ENCODE results near the gene ARPC3. TPM values are rescaled to one million over a fixed set of nuclear protein-coding genes. Genes with fewer than 3 reads are reported as not detected.

ARPC3 gene
- total RNA-seq, 1 donor from 2014 or later, result 84.5 TPM

DNA sequence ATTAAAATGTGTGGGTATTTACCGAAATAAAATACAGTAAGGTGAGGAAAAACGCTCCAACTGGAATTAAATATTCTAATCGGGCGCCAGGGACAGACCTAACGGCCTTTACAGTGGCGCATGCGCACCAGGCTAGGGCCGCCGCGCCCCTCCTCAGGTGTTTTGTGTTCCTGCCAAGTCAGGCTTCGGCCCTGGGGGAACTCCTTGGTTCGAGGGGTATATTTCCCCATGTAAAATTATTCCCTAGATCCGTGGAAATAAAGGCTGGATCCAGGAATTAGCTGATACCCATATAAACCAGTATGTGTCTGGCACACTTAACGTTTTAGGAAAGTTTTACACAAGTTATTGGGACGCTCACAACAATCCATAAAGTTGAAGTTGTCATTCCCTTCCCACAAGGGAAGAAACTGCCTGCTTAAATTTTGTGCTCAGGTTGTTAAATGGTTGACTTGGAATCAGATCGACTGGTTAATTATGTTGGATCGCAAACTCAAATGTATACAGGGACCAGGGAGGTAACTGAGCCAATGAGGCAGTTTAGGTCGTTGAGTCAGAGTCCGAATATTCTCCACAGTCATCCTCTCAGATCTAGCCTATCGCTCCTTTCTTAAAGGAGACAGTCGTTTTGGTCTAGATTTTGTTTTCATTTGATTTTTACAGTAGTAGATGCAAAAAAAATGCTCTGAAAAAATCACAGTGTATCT, 46.0 kb downstream of the ARPC3 start:
- H3K36me3 ChIP-seq, result peaks cover 19% of the 10 kb centered on the region
- peak overlapping the region; percentile 97 for H3K27ac ChIP-seq (replicated peaks)
- peaks cover 31% of the 10 kb centered on the region for H3K4me1 ChIP-seq
- intact Hi-C loops (cut with micrococcal nuclease), result no loop called here
- H3K9me3 ChIP-seq (replicated peaks), result no peaks in the 10 kb centered on the region
- peak overlapping the region; percentile 98 for H3K4me3 ChIP-seq
- peak; percentile 76 for DNase-seq
- peaks cover 11% of the 10 kb centered on the region for H3K27me3 ChIP-seq (ENCODE audit: low read depth)
- TF ChIP-seq, protein P1, sequence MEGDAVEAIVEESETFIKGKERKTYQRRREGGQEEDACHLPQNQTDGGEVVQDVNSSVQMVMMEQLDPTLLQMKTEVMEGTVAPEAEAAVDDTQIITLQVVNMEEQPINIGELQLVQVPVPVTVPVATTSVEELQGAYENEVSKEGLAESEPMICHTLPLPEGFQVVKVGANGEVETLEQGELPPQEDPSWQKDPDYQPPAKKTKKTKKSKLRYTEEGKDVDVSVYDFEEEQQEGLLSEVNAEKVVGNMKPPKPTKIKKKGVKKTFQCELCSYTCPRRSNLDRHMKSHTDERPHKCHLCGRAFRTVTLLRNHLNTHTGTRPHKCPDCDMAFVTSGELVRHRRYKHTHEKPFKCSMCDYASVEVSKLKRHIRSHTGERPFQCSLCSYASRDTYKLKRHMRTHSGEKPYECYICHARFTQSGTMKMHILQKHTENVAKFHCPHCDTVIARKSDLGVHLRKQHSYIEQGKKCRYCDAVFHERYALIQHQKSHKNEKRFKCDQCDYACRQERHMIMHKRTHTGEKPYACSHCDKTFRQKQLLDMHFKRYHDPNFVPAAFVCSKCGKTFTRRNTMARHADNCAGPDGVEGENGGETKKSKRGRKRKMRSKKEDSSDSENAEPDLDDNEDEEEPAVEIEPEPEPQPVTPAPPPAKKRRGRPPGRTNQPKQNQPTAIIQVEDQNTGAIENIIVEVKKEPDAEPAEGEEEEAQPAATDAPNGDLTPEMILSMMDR (IDR thresholded peaks at IDR 0.05; ENCODE audit: borderline replicate concordance), result no peak

DNA sequence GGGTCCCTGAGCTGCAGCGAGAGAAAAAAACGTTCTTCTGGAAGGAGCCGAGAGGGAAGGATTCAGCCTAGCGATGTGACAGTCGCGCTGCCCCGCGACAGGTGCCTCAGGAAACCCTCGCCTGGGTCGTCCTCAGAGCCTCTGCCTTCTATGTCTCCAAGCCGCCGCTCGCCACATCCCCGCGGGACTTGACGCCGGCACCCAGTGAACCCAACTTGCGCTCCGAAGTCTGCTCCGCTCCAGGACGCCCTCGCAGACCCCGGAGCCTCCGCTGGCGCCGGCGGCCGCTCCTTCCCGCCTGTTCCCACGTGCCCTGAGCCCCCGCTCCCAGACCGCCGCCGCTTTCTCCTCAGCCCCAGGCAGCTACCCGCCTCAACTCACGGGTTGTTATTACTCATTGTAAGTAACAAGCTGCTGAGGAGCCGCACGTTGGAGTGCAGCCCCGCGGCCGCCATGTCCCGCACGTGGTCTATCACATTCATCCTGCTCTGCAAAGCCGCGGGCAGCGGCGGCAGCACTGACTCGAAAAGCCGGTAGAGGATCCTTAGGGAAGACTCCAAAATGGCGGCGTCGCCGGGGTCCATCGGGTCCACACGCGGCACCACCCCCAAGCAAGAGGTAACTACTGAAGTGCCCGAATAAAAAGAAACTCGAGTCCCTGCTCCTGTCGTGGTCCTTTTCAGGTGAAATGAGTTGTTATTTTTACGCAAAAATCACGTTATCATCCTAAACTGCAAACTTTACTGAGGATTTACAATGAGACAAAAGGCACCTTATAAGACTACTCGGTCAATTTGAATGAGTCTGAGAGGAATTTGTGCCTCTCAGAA, 46.8 kb downstream of the ARPC3 start, which contains the start of gene ANAPC7:
Gene ANAPC7, minus strand, starts transcription at position 563 of the 830 bp plus-strand sequence. Its CDS starts 81 bp downstream, at position 482.
- peak within 1 kb of the TSS; percentile 98 for H3K4me3 ChIP-seq
- TF ChIP-seq, protein P1 (IDR thresholded peaks at IDR 0.05; ENCODE audit: borderline replicate concordance), result peak; percentile 12
- H3K9me3 ChIP-seq (replicated peaks), result no peaks in the 10 kb centered on the region
- peaks cover 31% of the 10 kb centered on the region for H3K4me1 ChIP-seq
- H3K27me3 ChIP-seq (ENCODE audit: low read depth), result peaks cover 5% of the 10 kb centered on the region
- intact Hi-C loops (cut with micrococcal nuclease), result no loop called here
- peak within 1 kb of the TSS; percentile 97 for H3K27ac ChIP-seq (replicated peaks)
- peak; percentile 90 for DNase-seq
- H3K36me3 ChIP-seq, result peaks cover 19% of the 10 kb centered on the region

Other genes starting within 250 kb of the ARPC3 start
- 1,955 TPM for gene ATP2A2, start 169.1 kb downstream of the ARPC3 start, total RNA-seq
- 32.0 TPM for gene ANAPC7, start 46.6 kb downstream of the ARPC3 start, total RNA-seq
- gene GPN3, start 17.9 kb upstream of the ARPC3 start, total RNA-seq, result 29.3 TPM
- 4.2 TPM for gene FAM216A, start 18.5 kb upstream of the ARPC3 start, total RNA-seq
- 91.1 TPM for gene VPS29, start 51.8 kb upstream of the ARPC3 start, total RNA-seq
- 0.63 TPM for gene RAD9B, start 52.0 kb upstream of the ARPC3 start, total RNA-seq
- gene PPTC7, start 133.0 kb upstream of the ARPC3 start, total RNA-seq, result 103 TPM
- gene TCTN1, start 163.8 kb upstream of the ARPC3 start, total RNA-seq, result 21.6 TPM
- gene HVCN1, start 238.8 kb upstream of the ARPC3 start, total RNA-seq, result 11.5 TPM